OCI-LY7 (cell line): ENCODE results near the gene DPP10. TPM values are rescaled to one million over a fixed set of nuclear protein-coding genes. Genes with fewer than 3 reads are reported as not detected.

ENCODE experiments used
- BruUV-seq: library from RNA; stranded (reverse); fragments of 400-500 nt; replicated peaks from 2 replicates; lab custom pipeline; 2021; lab: Mats Ljungman, UMichigan
- CTCF ChIA-PET: fragments of 300-600 bp; sonication (Branson Sonifier 250); formaldehyde crosslinking; loops from one replicate; lab custom pipeline; 2022; ENCODE audit warnings: antibody characterized with exemption; ENCODE audit not compliant: unreplicated experiment; lab: Charles Lee
- POLR2A ChIA-PET: fragments of 300-600 bp; sonication (Branson Sonifier 250); formaldehyde crosslinking; loops from one replicate; lab custom pipeline; 2022; ENCODE audit warnings: antibody characterized with exemption; lab: Charles Lee
- DNase-seq: peaks from one replicate; pipeline ENCODE4 v3.0.0-alpha.2; 2015; ENCODE audit warnings: low spot score
- H2AFZ ChIP-seq: fragments of 200-600 bp; sonication (generic), shearing (Covaris generic); 2 replicates; pipeline ENCODE4 v1.6.1; 2014; ENCODE audit warnings: mild to moderate bottlenecking, antibody characterized with exemption, low read length, moderate library complexity
- H3K27ac ChIP-seq: fragments of 200-600 bp; sonication (generic); 2 replicates; pipeline ENCODE4 v1.5.1; 2014; ENCODE audit warnings: mixed run types, low read depth, mild to moderate bottlenecking, moderate library complexity, low read length, inconsistent platforms; ENCODE audit not compliant: poor library complexity, severe bottlenecking
- H3K36me3 ChIP-seq: fragments of 200-600 bp; sonication (generic); 2 replicates; pipeline ENCODE4 v1.6.1; 2014; ENCODE audit warnings: mild to moderate bottlenecking, antibody characterized with exemption, low read length, moderate library complexity, mixed read lengths; ENCODE audit not compliant: insufficient read depth
- H3K4me1 ChIP-seq: fragments of 200-600 bp; sonication (generic); 2 replicates; pipeline ENCODE4 v1.5.1; 2014; ENCODE audit warnings: mild to moderate bottlenecking, low read length; ENCODE audit not compliant: insufficient read depth, poor library complexity, severe bottlenecking
- H3K4me2 ChIP-seq: fragments of 200-600 bp; sonication (generic); 2 replicates; pipeline ENCODE4 v1.6.1; 2014; ENCODE audit warnings: mild to moderate bottlenecking, low read length
- H3K4me3 ChIP-seq: fragments of 200-600 bp; sonication (generic); 2 replicates; pipeline ENCODE4 v1.5.1; 2014; ENCODE audit warnings: mild to moderate bottlenecking, low read depth, low read length; ENCODE audit not compliant: poor library complexity, severe bottlenecking
- H3K79me2 ChIP-seq: fragments of 200-600 bp; sonication (generic); 2 replicates; pipeline ENCODE4 v1.6.1; 2016; ENCODE audit warnings: low read depth, mild to moderate bottlenecking, low read length, moderate library complexity, mixed read lengths; ENCODE audit not compliant: insufficient read depth
- H3K9me2 ChIP-seq: fragments of 200-600 bp; sonication (generic); 2 replicates; pipeline ENCODE4 v1.6.1; 2016; ENCODE audit warnings: mild to moderate bottlenecking, low read length, mixed read lengths; ENCODE audit not compliant: insufficient read depth
- H3K9me3 ChIP-seq: fragments of 200-600 bp; sonication (generic); 2 replicates; pipeline ENCODE4 v1.6.1; 2014; ENCODE audit warnings: mild to moderate bottlenecking, mixed run types, low read length, mixed read lengths
- H4K20me1 ChIP-seq: fragments of 200-600 bp; sonication (generic); 2 replicates; pipeline ENCODE4 v1.6.1; 2014; ENCODE audit warnings: mild to moderate bottlenecking, antibody characterized with exemption, low read length, moderate library complexity, mixed read lengths; ENCODE audit not compliant: insufficient read depth
- EZH2phosphoT487 ChIP-seq: fragments of 200-600 bp; sonication (generic); IDR thresholded peaks from 2 replicates; pipeline ENCODE4 v1.6.1; 2018; ENCODE audit warnings: low read depth, borderline replicate concordance, mild to moderate bottlenecking, mixed run types, antibody characterized with exemption, low read length, moderate library complexity, mixed read lengths
- intact Hi-C: fragments of 100-400 bp; cut with micrococcal nuclease; formaldehyde crosslinking; loops from one replicate; pipeline ENCODE4 v1.10.0; 2022; ENCODE audit not compliant: unreplicated experiment
- total RNA-seq, 2 experiments: library from RNA; depleted of rRNA in 1 of 2; stranded (reverse); fragments of >200 nt in 1 of 2; shearing (Covaris generic) in 1 of 2; gene quantifications; 2 replicates each; pipeline ENCODE4 v1.2.3, GENCODE V29; 2014 to 2022
- TF ChIP-seq, protein P1 (sequence below): fragments of 200-600 bp; sonication (generic); conservative IDR thresholded peaks from 2 replicates; pipeline ENCODE4 v1.5.1; 2014; ENCODE audit warnings: mild to moderate bottlenecking, antibody characterized with exemption, low read length, moderate library complexity, mixed read lengths

Gene DPP10
- total RNA-seq, 2 experiments from 2014 or later: not detected

DNA sequence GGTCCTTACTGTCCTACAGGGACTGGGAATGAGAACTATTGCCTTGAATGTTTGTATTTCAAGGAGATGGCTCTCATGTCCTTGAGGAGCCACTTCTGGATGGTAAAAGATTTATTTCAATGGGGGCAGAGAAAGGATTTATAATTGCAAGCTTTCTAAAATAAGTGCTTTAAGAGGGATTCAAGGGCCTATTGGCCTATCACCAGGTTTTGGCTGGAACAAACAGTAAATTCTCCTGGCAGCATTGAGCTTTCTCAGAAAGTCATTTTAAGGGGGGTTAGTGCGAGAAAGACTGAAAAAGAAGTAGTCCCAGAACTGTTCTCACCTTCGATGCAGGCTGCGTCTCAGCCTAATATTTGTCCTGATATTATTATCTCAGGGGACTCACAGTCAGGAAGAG lies 29.8 kb downstream of the DPP10 start:
- no peaks in the 10 kb centered on the region for H3K9me2 ChIP-seq
- H3K4me2 ChIP-seq: no peak overlapping the region
- no peaks in the 10 kb centered on the region for H3K36me3 ChIP-seq
- POLR2A ChIA-PET: no interaction called here
- no peaks in the 10 kb centered on the region for H3K79me2 ChIP-seq
- TF ChIP-seq, protein P1, sequence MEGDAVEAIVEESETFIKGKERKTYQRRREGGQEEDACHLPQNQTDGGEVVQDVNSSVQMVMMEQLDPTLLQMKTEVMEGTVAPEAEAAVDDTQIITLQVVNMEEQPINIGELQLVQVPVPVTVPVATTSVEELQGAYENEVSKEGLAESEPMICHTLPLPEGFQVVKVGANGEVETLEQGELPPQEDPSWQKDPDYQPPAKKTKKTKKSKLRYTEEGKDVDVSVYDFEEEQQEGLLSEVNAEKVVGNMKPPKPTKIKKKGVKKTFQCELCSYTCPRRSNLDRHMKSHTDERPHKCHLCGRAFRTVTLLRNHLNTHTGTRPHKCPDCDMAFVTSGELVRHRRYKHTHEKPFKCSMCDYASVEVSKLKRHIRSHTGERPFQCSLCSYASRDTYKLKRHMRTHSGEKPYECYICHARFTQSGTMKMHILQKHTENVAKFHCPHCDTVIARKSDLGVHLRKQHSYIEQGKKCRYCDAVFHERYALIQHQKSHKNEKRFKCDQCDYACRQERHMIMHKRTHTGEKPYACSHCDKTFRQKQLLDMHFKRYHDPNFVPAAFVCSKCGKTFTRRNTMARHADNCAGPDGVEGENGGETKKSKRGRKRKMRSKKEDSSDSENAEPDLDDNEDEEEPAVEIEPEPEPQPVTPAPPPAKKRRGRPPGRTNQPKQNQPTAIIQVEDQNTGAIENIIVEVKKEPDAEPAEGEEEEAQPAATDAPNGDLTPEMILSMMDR: no peak
- TF ChIP-seq EZH2phosphoT487: no peak
- no peak overlapping the region for H3K4me3 ChIP-seq
- H4K20me1 ChIP-seq: no peaks in the 10 kb centered on the region
- DNase-seq: no peak
- no peak overlapping the region for H3K27ac ChIP-seq
- H3K4me1 ChIP-seq: no peaks in the 10 kb centered on the region
- no peaks in the 10 kb centered on the region for H3K9me3 ChIP-seq
- CTCF ChIA-PET: no interaction called here
- intact Hi-C loops: no loop called here
- no TSS peak for BruUV-seq
- H2AFZ ChIP-seq: no peak overlapping the region

DNA sequence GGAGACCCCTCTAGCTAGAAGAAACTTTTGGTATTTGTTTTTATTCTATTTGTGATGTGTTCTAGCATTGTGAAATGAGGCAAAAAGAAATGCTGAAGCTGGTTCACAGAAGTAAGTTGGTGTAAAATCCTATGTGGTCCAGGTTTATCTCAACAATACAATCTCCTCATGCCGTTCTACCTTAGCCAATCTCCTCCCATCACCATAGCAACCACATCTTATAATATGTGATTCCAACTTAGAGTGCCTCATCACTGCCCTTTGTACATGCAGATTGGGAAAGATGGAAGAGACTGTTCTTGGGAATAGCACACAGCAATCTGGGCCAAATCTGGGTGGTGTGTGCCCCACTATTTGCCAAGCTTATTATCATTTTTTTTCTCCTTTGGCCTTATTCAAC lies 30.3 kb downstream of the DPP10 start:
- POLR2A ChIA-PET: no interaction called here
- Histone ChIP-seq H3K9me2 (no peaks in the 10 kb centered on the region), H2AFZ (no peak overlapping the region), H3K4me1 (no peaks in the 10 kb centered on the region), H3K36me3 (no peaks in the 10 kb centered on the region), H4K20me1 (no peaks in the 10 kb centered on the region), H3K79me2 (no peaks in the 10 kb centered on the region), H3K4me2 (no peak overlapping the region), H3K9me3 (no peaks in the 10 kb centered on the region), H3K4me3 (no peak overlapping the region), H3K27ac (no peak overlapping the region)
- no peak for DNase-seq
- intact Hi-C loops: no loop called here
- CTCF ChIA-PET: no interaction called here
- no TSS peak for BruUV-seq
- TF ChIP-seq, protein P1: no peak
- no peak for TF ChIP-seq EZH2phosphoT487

DNA sequence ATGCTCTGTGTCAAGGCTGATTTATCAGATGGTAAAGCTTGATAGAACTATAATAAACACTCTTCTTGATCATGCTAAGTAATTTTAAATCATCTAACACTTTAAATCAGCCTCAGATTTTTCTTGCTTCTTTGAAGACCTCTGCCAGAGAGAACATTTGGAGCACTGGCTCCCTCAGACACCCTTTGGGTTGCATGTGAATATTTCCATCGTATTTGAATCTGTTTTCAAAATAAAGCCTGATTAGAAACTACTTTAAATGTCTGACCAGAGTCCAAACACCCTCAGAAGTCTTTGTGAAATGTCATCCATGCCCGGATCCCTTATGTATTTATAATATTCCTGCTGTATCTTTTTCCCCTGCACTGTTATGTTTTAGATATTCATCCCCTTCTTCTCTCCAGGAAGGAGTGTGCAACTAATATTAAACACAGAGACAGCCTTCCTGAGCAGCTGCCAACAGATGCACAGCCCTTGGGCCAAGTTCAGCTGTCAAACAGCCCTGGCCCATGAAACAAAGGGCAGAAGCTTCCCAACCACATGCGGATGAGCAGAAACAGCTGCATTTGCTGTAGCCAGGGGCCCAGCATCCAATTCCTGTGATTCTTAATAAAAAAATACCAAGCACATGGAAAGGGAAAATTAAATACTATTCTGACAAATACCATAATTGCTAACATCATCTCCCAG lies 46.5 kb downstream of the DPP10 start:
- H4K20me1 ChIP-seq: no peaks in the 10 kb centered on the region
- CTCF ChIA-PET: no interaction called here
- H3K4me1 ChIP-seq: no peaks in the 10 kb centered on the region
- H3K27ac ChIP-seq: no peak overlapping the region
- H3K9me3 ChIP-seq: no peaks in the 10 kb centered on the region
- POLR2A ChIA-PET: no interaction called here
- H2AFZ ChIP-seq: no peak overlapping the region
- H3K79me2 ChIP-seq: no peaks in the 10 kb centered on the region
- H3K4me3 ChIP-seq: no peak overlapping the region
- no peak overlapping the region for H3K4me2 ChIP-seq
- no peak for DNase-seq
- intact Hi-C loops: no loop called here
- H3K9me2 ChIP-seq: no peaks in the 10 kb centered on the region
- TF ChIP-seq, protein P1: no peak
- TF ChIP-seq EZH2phosphoT487: no peak
- no peaks in the 10 kb centered on the region for H3K36me3 ChIP-seq
- no TSS peak for BruUV-seq
